Activated CD4-positive, alpha-beta T cell treated with anti-CD3 and anti-CD28 coated beads, Interleukin-2, amount 10 ng/mL, durations not matched to agents 7 days and 5 days (primary cell): ENCODE results near the gene DGKG. TPM values are rescaled to one million over a fixed set of nuclear protein-coding genes. Genes with fewer than 3 reads are reported as not detected.

Experiments
- CTCF ChIA-PET: fragments of 350-600 bp; sonication (Branson Sonifier 250); formaldehyde crosslinking; loops from one replicate; lab custom pipeline; 2021; ENCODE audit warnings: antibody characterized with exemption; lab: Charles Lee
- POLR2A ChIA-PET: fragments of 350-600 bp; sonication (Branson Sonifier 250); formaldehyde crosslinking; loops from one replicate; lab custom pipeline; 2021; ENCODE audit warnings: antibody characterized with exemption; lab: Charles Lee
- DNase-seq: peaks from one replicate; pipeline ENCODE4 v3.0.0-alpha.2; 2020
- H3K27ac Mint-ChIP-seq: one replicate; pipeline ENCODE4 v1.8.0; 2021; ENCODE audit warnings: mild to moderate bottlenecking, moderate library complexity, mixed read lengths
- H3K27me3 Mint-ChIP-seq: one replicate; pipeline ENCODE4 v1.8.0; 2021; ENCODE audit warnings: mixed read lengths
- H3K36me3 Mint-ChIP-seq: one replicate; pipeline ENCODE4 v1.8.0; 2021; ENCODE audit warnings: low read depth, mixed read lengths
- H3K4me1 Mint-ChIP-seq: one replicate; pipeline ENCODE4 v1.8.0; 2021; ENCODE audit warnings: mixed read lengths
- H3K4me3 Mint-ChIP-seq: one replicate; pipeline ENCODE4 v1.8.0; 2021; ENCODE audit warnings: mild to moderate bottlenecking, moderate library complexity, mixed read lengths
- H3K9me3 Mint-ChIP-seq: one replicate; pipeline ENCODE4 v1.8.0; 2021; ENCODE audit warnings: mixed read lengths
- total RNA-seq, 2 experiments: library from RNA; stranded (reverse); gene quantifications; one replicate each; pipeline ENCODE4 v1.2.3, GENCODE V29; 2021

DGKG gene
- total RNA-seq, 2 experiments from 2014 or later: 0.04 TPM; not detected in 1

- Mint-ChIP-seq H3K4me1 (peaks cover 6% of the 10 kb centered on the region), H3K36me3 (no peaks in the 10 kb centered on the region), H3K27me3 (peaks cover 61% of the 10 kb centered on the region), H3K9me3 (no peaks in the 10 kb centered on the region), H3K4me3 (peak overlapping the region; percentile 42), H3K27ac (no peak overlapping the region)
- CTCF ChIA-PET: no interaction called here
- POLR2A ChIA-PET: no interaction called here
- DNase-seq: no peak
Measured at GRCh38 chr3:186362537-186362842, 456 bp upstream of the DGKG start.

DNA sequence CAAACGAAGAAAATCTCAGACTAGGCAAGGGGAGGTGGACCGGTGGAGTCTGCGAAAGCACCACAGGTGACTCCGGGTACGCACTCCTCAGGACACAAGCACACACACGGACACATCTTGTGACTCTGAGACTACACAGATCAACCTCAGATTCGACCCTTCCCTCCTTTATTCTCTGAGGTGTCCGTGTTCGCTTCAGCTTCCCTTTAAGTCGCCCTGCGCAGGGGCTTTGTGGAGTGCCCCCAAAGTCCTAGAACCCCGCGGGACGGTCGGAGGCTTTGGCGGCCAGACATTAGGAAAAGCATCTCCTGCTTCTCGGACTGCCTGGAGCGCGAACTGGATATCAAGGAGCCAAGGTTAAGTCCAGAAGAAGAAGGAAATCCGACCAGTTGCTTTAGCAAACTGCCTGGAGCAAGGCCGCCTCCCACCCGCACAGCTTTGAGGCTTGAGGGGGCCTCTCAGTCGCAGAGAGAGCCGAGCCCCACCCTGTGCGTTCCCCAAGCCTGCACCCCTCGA is 730 bp downstream of the DGKG start:
- DNase-seq: no peak
- H3K4me1 Mint-ChIP-seq: peaks cover 6% of the 10 kb centered on the region
- CTCF ChIA-PET: interaction anchor here (0.5 kb wide), 1 partner anchor 24 kb away, joined by 4 read pairs; no protein-coding TSS in a partner anchor
- no peaks in the 10 kb centered on the region for H3K9me3 Mint-ChIP-seq
- H3K36me3 Mint-ChIP-seq: no peaks in the 10 kb centered on the region
- H3K27me3 Mint-ChIP-seq: peaks cover 57% of the 10 kb centered on the region
- POLR2A ChIA-PET: no interaction called here
- no peak overlapping the region for H3K27ac Mint-ChIP-seq
- H3K4me3 Mint-ChIP-seq: no peak overlapping the region

- peaks cover 6% of the 10 kb centered on the region for H3K4me1 Mint-ChIP-seq
- H3K27ac Mint-ChIP-seq: no peak overlapping the region
- POLR2A ChIA-PET: no interaction called here
- peaks cover 61% of the 10 kb centered on the region for H3K27me3 Mint-ChIP-seq
- no peak for DNase-seq
- H3K4me3 Mint-ChIP-seq: no peak overlapping the region
- no peaks in the 10 kb centered on the region for H3K9me3 Mint-ChIP-seq
- no peaks in the 10 kb centered on the region for H3K36me3 Mint-ChIP-seq
- CTCF ChIA-PET: interaction anchor here (0.5 kb wide), 1 partner anchor 23 kb away, joined by 4 read pairs; no protein-coding TSS in a partner anchor
Measured at GRCh38 chr3:186360779-186361178, 1.3 kb downstream of the DGKG start.

DNA sequence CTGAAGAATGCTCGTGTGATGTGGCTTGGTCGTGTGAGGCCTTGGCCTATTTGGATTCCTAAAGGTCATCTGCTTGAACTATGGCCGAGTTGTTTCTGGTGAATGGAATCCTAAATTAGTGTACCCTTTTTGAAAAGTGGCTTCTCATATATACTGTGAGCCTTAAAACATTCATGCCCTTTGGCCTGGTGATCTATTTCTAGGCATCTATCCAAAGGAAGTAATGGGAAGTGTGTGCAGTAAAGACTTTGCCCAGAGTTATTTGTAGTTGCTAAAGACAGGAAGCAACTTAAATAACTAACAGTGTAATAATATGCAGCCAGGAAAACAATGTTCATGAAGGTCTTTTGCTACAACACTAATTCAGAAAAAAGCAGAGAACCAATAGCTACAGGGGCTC is 3.0 kb downstream of the DGKG start:
- peaks cover 56% of the 10 kb centered on the region for H3K27me3 Mint-ChIP-seq
- no peaks in the 10 kb centered on the region for H3K9me3 Mint-ChIP-seq
- POLR2A ChIA-PET: no interaction called here

DNA sequence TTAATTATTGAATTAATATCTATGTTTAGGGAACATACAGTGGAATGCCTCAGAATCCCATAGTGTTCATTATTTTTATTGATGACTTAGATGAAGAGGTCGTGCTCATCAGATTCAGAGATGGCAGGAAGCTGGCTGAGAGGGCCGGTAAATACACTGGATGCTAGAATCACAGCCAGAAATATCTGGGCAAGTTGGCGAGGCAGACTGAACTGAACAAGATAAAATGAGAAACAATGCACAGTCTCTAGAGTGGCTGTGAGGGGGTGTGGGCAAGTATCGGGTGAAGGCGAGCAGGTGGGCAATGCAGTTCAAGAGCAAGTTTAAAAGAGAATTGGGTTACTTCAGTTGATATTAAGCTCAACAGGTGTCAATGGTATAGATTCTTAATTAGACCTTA is 5.9 kb downstream of the DGKG start:
- POLR2A ChIA-PET: no interaction called here
- H3K4me1 Mint-ChIP-seq: peaks cover 2% of the 10 kb centered on the region

More for the DNA sequence above, 3.0 kb downstream of the DGKG start:
- Mint-ChIP-seq H3K4me1 (peaks cover 6% of the 10 kb centered on the region), H3K27ac (no peak overlapping the region), H3K36me3 (no peaks in the 10 kb centered on the region), H3K4me3 (no peak overlapping the region)
- CTCF ChIA-PET: no interaction called here
- no peak for DNase-seq

DNA sequence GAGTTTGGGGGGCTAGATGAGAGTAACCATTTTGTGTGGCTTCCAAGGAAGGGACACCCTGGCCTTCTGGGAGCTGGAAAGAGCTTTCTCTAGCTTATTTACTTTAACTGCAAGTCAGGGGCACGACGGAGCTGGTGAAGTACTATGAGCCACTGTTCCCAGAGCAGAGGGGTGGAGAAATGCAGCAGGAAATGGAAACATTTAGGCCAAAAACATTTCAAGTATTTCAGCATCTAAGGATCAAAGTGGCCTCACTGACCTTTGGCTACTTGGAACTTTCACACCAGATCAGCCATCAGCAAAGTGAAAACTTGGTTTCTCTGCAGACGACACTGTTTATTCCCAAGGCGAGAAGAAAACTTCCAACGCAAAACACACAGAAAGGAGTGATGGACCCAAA is 7.9 kb downstream of the DGKG start:
- ChIA-PET POLR2A (no interaction called here), CTCF (no interaction called here)
- no peak overlapping the region for H3K4me3 Mint-ChIP-seq
- peaks cover 18% of the 10 kb centered on the region for H3K27me3 Mint-ChIP-seq
- H3K36me3 Mint-ChIP-seq: no peaks in the 10 kb centered on the region
- no peaks in the 10 kb centered on the region for H3K4me1 Mint-ChIP-seq
- no peak for DNase-seq
- H3K9me3 Mint-ChIP-seq: no peaks in the 10 kb centered on the region
- H3K27ac Mint-ChIP-seq: no peak overlapping the region

More for the DNA sequence above, 5.9 kb downstream of the DGKG start:
- CTCF ChIA-PET: no interaction called here
- Mint-ChIP-seq H3K27ac (no peak overlapping the region), H3K4me3 (no peak overlapping the region), H3K36me3 (no peaks in the 10 kb centered on the region), H3K27me3 (peaks cover 36% of the 10 kb centered on the region), H3K9me3 (no peaks in the 10 kb centered on the region)
- no peak for DNase-seq

GRCh38 chr3:186352369-186352768 is 9.7 kb downstream of the DGKG start:
- ChIA-PET POLR2A (no interaction called here), CTCF (no interaction called here)
- Mint-ChIP-seq H3K27ac (no peak overlapping the region), H3K27me3 (peaks cover 10% of the 10 kb centered on the region), H3K4me1 (no peaks in the 10 kb centered on the region), H3K9me3 (no peaks in the 10 kb centered on the region), H3K36me3 (no peaks in the 10 kb centered on the region), H3K4me3 (no peak overlapping the region)
- DNase-seq: no peak

- Mint-ChIP-seq H3K27ac (no peak overlapping the region), H3K36me3 (no peaks in the 10 kb centered on the region), H3K9me3 (peaks cover 2% of the 10 kb centered on the region), H3K4me1 (peaks cover 9% of the 10 kb centered on the region), H3K27me3 (peaks cover 3% of the 10 kb centered on the region), H3K4me3 (no peak overlapping the region)
- no peak for DNase-seq
- POLR2A ChIA-PET: no interaction called here
- CTCF ChIA-PET: no interaction called here
Measured at GRCh38 chr3:186342197-186342596, 19.8 kb downstream of the DGKG start.

GRCh38 chr3:186340204-186340603 is 21.8 kb downstream of the DGKG start:
- H3K27ac Mint-ChIP-seq: no peak overlapping the region
- POLR2A ChIA-PET: no interaction called here
- CTCF ChIA-PET: interaction anchor here (0.6 kb wide), 1 partner anchor 256 kb away, joined by 4 read pairs; no protein-coding TSS in a partner anchor

DNA sequence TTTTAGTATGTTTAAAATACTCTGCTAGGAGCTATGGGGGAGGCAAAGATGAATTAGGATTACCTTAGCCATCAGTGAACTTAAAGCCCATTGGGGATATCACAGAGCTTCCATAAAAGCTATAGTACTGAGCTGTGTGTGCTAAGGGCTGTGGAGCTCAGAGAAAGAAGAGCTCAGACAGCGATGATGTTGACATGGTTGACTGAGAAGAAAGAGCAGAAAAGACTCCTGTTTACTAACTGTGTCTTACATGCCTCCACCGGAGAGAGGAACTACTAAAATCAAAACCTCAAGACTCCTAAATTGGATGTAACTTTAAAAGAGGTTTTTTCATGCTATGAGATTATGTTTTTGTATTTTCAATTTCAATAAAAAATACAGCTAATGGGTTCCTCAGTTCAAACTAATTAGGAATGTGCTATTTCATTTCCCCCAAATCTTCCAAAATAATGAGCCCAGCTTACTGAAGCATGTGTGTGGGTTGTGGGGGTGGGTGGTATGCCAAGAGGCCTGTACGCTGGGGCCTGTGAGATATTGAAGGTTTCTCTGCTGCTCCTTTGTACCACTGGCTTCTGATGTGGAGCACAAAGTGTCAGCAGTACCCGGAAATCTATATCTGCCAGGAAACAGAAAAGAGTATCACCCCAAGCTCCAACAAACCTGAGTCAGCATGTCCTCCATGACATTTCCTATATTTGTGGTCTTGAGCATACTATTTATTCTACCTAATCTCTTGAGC is 22.7 kb downstream of the DGKG start:
- Mint-ChIP-seq H3K27ac (no peak overlapping the region), H3K36me3 (no peaks in the 10 kb centered on the region), H3K9me3 (peaks cover 2% of the 10 kb centered on the region), H3K27me3 (peaks cover 7% of the 10 kb centered on the region), H3K4me1 (peaks cover 9% of the 10 kb centered on the region), H3K4me3 (no peak overlapping the region)
- no peak for DNase-seq
- ChIA-PET CTCF (interaction anchor here (0.6 kb wide), 1 partner anchor 346 kb away, joined by 3 read pairs; no protein-coding TSS in a partner anchor), POLR2A (no interaction called here)

More at GRCh38 chr3:186340204-186340603, 21.8 kb downstream of the DGKG start:
- peaks cover 9% of the 10 kb centered on the region for H3K4me1 Mint-ChIP-seq
- DNase-seq: no peak
- peaks cover 7% of the 10 kb centered on the region for H3K27me3 Mint-ChIP-seq
- no peak overlapping the region for H3K4me3 Mint-ChIP-seq
- H3K9me3 Mint-ChIP-seq: peaks cover 2% of the 10 kb centered on the region
- no peaks in the 10 kb centered on the region for H3K36me3 Mint-ChIP-seq

DNA sequence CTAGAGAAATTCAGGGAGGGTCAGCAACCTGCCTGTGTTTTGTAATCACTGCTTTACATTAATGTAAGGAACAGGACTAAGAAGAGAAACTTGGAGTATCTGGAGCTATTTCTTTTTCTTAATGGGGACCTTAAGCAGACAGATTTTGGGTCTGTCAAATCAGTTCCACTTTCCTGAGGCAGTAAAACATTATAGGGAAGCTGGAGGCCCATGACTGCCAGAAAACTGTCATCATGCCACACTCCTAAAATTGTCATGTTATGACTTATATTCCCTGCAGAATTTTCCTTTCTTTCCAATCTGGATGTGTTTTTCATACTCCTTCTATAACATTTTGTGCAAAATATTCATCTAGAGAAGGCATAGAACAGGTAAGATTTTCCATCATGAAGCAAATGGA is 28.8 kb downstream of the DGKG start:
- Mint-ChIP-seq H3K27ac (no peak overlapping the region), H3K36me3 (no peaks in the 10 kb centered on the region), H3K4me1 (no peaks in the 10 kb centered on the region), H3K27me3 (peaks cover 9% of the 10 kb centered on the region), H3K4me3 (no peak overlapping the region), H3K9me3 (no peaks in the 10 kb centered on the region)
- DNase-seq: no peak
- CTCF ChIA-PET: no interaction called here
- POLR2A ChIA-PET: no interaction called here

DNA sequence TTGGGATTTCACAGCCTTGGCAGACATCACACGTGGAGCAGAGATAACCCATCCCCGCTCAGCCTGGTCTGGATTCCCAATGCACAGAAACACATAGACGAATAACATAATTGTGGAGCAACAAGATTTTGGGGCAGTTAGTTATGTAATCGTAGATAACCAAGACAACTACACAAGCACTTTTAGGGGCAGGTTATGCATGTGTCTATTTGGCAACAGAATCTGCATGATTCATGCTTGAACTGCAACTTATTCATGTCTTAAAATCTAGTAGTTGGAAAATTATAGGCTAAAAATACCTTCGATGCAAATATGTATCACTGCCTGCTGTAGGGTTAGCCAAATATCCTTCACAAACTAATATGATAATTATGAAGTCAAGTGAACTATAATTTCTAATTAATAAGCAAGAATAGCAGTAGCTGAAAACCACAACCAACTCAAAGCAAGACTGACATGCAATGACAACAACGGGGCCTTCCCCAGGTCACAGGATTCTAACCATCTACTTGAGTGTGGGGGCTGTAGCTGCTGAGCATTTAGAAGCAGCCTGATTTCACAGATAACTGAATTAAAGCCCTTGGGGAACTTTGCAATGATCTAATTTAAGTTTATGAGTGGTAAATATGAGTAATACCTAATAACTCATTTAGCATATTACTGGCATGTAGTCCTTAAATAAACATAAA is 31.1 kb downstream of the DGKG start:
- Mint-ChIP-seq H3K9me3 (no peaks in the 10 kb centered on the region), H3K27me3 (peaks cover 11% of the 10 kb centered on the region), H3K4me3 (no peak overlapping the region), H3K4me1 (no peaks in the 10 kb centered on the region), H3K27ac (no peak overlapping the region), H3K36me3 (no peaks in the 10 kb centered on the region)
- no peak for DNase-seq
- ChIA-PET POLR2A (no interaction called here), CTCF (no interaction called here)

DNA sequence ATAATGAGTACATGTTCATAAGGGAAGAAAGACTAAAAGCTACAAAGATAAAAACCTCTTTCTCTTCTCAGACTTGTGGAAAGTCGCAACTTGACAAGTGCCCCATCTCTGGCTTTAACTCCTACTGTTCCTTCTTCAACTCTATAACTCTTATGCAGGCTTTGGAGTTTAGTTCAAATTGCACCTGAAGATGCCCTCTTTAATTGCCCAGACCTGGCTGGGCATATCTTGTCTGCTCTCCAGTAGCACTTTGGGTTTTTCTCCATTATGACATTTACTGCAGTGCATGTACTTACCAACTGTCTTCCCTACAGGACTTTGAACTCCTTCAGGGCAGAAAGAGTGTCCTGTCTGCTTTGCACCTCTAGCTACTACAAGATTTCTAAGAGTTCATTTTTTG is 32.4 kb downstream of the DGKG start:
- CTCF ChIA-PET: interaction anchor here (0.5 kb wide), 1 partner anchor 1143 kb away, joined by 3 read pairs; no protein-coding TSS in a partner anchor
- POLR2A ChIA-PET: no interaction called here
- H3K4me3 Mint-ChIP-seq: no peak overlapping the region
- H3K4me1 Mint-ChIP-seq: no peaks in the 10 kb centered on the region
- H3K27me3 Mint-ChIP-seq: peaks cover 16% of the 10 kb centered on the region
- H3K9me3 Mint-ChIP-seq: no peaks in the 10 kb centered on the region
- DNase-seq: no peak
- no peaks in the 10 kb centered on the region for H3K36me3 Mint-ChIP-seq
- no peak overlapping the region for H3K27ac Mint-ChIP-seq
